Cortex of kidney (tissue), 1 donor: ENCODE results near the gene PRRC2A.

Source experiments
- DNase-seq: peaks from one replicate; lab custom pipeline; 2025; lab: John Stamatoyannopoulos, UW

PRRC2A gene

GRCh38 chr6:31626952-31627351, 6.4 kb downstream of the PRRC2A start:
- no peak for DNase-seq

GRCh38 chr6:31627690-31628287, 7.3 kb downstream of the PRRC2A start:
- DNase-seq = no peak

- no peak for DNase-seq
Observed at GRCh38 chr6:31629014-31629413, 8.5 kb downstream of the PRRC2A start.

GRCh38 chr6:31630177-31630934, 9.8 kb downstream of the PRRC2A start:
- DNase-seq = no peak

- DNase-seq = no peak
Observed at GRCh38 chr6:31631209-31631608, 10.7 kb downstream of the PRRC2A start.

GRCh38 chr6:31631681-31632278, 11.3 kb downstream of the PRRC2A start:
- DNase-seq = no peak

- no peak for DNase-seq
Observed at GRCh38 chr6:31632279-31632946, 11.9 kb downstream of the PRRC2A start.

- DNase-seq = no peak
Observed at GRCh38 chr6:31633447-31633846, 12.9 kb downstream of the PRRC2A start.

GRCh38 chr6:31634131-31634530, 13.6 kb downstream of the PRRC2A start:
- no peak for DNase-seq

- DNase-seq = no peak
Observed at GRCh38 chr6:31634969-31635575, 14.6 kb downstream of the PRRC2A start.

GRCh38 chr6:31636698-31637596, 16.4 kb downstream of the PRRC2A start:
- no peak for DNase-seq

- no peak for DNase-seq
Observed at GRCh38 chr6:31639043-31639442, 18.5 kb downstream of the PRRC2A start.

- no peak for DNase-seq
Observed at GRCh38 chr6:31639449-31639861, 18.9 kb downstream of the PRRC2A start.

GRCh38 chr6:31640612-31641011, 20.1 kb downstream of the PRRC2A start:
- no peak for DNase-seq

GRCh38 chr6:31641370-31641769, 20.9 kb downstream of the PRRC2A start:
- no peak for DNase-seq

- no peak for DNase-seq
Observed at GRCh38 chr6:31642798-31643570, 22.5 kb downstream of the PRRC2A start.

- DNase-seq = no peak
Observed at GRCh38 chr6:31643818-31644454, 23.4 kb downstream of the PRRC2A start.

- DNase-seq = no peak
Observed at GRCh38 chr6:31645325-31645724, 24.8 kb downstream of the PRRC2A start.

- no peak for DNase-seq
Observed at GRCh38 chr6:31651602-31652191, 31.2 kb downstream of the PRRC2A start.
